SW480 (cell line): ENCODE measurements around the gene HOMER2.
"Not testable (repeated sequence)": the region's sequence is repeated elsewhere in the genome, so short reads cannot be mapped to it uniquely, and the experiment has no call there.

Experiments used
- DNase-seq: peaks from one replicate; pipeline ENCODE4 v3.0.0-alpha.2; 2016; ENCODE audit warnings: low spot score

HOMER2 gene

GRCh38 chr15:82894971-82895520 is 57.5 kb downstream of the HOMER2 start:
- no peak for DNase-seq

- DNase-seq: not testable (repeated sequence)
Observed at GRCh38 chr15:82893473-82893872, 59.0 kb downstream of the HOMER2 start.

GRCh38 chr15:82892573-82892972 is 59.9 kb downstream of the HOMER2 start:
- no peak for DNase-seq

- DNase-seq: no peak
Observed at GRCh38 chr15:82890995-82891390, 61.5 kb downstream of the HOMER2 start.

DNA sequence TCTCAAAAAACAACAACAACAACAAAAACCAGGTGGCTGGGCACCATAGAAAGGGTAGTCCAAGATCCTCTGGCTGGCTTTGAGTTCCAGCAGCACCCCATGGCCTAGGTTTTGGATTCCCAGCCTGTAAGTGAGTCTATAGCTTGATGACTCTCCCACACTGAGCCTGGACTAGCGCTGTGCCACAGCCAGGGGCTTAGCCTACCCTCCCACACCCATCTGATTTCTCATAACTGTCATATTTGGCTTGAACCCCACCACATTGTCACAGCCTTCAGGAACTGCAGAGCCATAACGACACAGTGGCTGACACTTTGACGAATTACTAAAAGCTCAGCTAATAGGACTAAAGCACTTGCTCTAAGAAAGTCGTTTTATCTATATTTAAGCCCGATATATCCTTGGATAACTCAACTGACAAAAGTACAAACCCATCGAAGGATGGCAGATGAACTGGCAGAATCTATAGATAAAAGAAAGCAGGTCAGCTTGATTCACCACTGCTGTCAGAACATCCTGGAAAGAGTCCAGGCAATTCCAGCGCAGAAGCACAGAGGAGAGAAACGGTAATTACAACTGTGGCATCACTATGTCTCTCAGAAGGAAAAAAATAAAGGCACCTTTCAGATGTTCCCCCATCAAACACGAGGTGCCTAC is 62.1 kb downstream of the HOMER2 start:
- DNase-seq: no peak

DNA sequence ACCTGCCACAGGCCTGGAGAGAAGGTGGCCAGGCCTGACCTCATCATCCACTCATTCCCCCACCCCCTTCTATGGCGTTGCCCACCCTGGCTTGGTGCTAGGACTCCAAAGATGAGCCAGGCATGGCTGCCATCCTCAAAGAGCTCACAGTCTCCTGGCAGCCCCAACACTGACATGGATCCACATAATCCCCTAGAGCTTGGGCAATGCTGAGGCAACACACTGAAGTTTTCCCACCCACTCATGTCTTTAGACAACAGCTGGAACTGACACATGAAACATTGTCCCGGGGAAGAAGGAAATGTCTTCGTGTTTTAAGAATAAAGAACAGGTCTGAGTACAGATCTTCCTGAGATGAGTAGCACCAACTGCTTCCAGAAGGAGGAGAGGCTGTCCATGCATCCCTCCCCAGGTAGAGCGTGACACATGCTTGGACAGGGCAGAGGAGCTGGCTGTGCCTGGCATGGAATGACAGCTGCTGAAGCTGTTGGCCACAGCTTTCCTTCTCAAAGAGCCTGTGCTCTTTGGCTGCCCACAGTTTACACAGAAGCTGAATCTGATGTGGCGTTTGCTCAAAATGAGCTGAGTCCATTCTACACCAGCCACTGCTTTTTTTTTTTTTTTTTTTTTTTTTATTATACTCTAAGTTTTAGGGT is 70.1 kb downstream of the HOMER2 start:
- DNase-seq: no peak

DNA sequence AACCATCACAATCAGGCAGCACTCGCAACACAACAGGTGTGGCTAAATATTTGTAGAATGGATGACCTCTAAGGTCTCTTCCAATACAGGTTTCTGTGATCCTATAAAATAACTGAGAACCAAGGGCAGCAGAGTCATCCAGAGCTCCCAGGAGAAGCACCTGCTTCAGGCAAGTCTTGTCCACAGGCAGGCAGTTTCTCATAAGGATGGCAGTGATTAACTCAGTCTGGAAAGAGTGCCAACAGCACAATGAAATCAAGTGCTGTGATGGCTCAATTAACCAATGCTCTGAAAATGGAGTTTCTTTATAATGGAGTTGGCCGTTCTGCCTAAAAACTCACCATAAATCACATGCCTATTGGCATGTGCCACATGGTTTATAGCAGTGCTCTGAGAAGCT is 70.8 kb downstream of the HOMER2 start:
- DNase-seq: no peak

DNA sequence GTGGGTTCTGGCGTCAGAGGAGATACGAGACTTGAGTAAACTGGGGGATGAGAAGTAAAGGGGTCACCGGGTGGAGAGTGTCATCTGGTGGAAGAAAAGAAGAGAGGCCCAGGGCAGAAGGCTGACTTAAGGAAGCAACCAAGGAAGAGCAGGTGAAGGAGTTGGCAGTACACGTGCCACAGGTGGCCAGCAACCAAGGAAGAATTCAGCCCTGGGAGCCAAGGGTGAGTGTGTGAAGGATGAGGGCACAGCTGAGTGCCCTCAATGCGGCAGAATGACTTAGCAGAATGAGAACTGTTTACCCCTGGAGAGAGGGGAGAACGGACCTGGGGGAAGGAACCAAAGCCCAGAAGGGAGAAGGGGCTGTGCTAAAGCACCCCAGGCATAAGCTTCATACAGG is 71.8 kb downstream of the HOMER2 start:
- no peak for DNase-seq

GRCh38 chr15:82878325-82878724 is 74.2 kb downstream of the HOMER2 start:
- DNase-seq: no peak

- no peak for DNase-seq
Observed at GRCh38 chr15:82877825-82878224, 74.7 kb downstream of the HOMER2 start.

DNA sequence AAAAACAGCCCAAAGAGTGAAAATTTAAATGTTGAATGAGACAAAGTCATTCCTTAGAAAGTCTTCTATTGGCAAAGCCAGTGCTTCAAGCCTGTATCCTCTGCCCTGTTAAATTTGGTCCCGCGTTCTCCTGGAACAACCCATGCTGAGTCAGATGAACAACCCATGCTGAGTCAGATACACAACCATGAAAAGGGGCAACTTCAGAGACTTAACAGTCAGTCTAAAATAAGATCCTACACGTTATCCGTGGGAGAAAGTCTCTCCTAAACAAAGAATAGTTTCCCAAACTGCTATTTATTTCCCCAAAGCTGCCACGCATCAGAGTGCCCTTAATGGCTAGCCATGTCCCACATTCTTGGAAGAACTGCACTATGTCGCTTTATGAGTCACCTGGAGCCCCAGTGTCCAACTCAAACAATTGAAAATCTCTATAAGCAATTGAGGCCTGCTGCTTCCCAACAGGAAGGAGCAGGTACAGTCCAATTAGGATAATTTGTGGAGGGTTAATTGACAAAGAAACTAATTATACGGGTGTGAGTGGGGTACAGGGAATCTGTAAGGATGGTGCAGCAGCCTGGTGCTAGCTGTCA is 77.0 kb downstream of the HOMER2 start:
- DNase-seq: no peak

GRCh38 chr15:82874961-82875360 is 77.6 kb downstream of the HOMER2 start:
- DNase-seq: no peak

GRCh38 chr15:82874267-82874666 is 78.3 kb downstream of the HOMER2 start:
- DNase-seq: no peak

DNA sequence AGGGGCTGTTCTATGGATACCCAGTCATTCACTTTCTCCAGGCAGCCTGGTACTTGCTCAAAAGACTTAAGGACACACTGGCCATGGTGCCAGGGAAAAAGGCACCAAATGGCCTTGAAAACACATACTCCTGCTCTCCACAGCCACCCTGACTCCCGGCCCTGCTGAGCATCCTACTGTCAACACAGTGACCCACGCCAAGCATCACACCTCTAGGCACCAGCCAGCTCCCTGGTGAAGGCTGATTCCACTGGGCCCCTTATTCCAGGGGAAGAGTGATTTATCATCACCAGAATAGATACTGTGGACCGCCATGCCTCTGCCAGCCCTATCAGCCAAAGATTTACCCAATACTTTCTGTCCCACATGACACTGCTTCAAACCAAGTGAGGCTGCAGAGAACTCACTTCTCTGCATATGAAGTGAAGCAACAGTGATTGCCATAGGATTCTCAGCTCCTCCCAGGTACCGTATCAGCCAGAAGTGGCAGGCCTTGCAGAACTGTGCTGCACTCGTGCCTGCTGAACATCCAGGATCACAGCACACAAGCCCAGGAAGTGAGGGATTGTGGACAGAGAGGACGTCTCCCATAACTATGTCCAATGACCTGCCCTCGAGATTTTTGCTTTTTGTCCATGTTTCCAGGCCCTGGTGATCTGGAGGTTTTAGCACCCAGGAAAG is 79.4 kb downstream of the HOMER2 start:
- no peak for DNase-seq

- DNase-seq: no peak
Observed at GRCh38 chr15:82871832-82872484, 80.6 kb downstream of the HOMER2 start.

DNA sequence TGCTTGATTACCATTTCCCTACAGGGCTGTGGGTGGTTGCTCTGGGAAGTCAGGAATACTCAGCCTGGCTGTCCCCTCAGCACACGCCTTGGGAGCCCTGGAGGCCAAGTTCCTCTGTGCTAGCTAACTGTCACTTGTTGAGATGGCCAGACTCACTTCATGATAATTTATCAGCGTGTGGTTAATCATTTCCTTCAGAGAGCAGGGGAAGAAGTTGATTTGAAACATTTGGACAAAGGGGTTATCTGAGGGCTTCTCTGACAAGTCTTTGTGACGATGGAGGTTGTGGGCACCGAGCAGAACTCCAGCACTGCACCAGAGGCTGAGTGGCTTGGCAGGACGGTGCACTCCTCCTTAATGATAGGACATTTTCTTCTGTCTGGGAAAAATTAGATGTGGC is 81.2 kb downstream of the HOMER2 start:
- DNase-seq: no peak

DNA sequence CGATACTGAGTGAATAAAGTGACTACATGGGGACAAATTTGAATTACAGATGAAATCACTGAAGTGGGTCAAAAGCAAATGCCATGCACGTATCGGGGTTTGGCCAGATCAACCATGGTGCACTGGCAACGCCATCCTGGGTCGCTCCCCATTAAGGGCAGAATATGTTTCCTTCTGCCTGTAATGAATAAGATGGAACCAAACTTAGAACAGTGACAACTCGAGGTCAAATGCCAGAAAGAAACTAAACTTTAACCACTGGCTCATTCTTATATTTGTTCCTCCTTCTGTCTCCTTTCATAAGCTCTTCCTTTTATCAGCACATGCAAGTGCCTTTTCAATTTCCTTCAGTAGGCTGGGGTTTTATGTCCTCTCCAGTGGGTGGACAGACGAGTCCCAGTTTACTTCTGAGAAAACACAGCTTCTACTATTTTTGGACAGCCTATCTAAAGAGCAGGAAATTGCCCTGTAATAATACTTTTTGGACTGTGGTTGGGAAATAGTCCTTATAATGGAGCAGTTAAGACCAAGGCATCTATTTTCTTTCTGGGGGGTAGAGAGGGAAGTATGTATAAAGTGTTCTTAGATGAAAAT is 81.7 kb downstream of the HOMER2 start:
- no peak for DNase-seq

DNA sequence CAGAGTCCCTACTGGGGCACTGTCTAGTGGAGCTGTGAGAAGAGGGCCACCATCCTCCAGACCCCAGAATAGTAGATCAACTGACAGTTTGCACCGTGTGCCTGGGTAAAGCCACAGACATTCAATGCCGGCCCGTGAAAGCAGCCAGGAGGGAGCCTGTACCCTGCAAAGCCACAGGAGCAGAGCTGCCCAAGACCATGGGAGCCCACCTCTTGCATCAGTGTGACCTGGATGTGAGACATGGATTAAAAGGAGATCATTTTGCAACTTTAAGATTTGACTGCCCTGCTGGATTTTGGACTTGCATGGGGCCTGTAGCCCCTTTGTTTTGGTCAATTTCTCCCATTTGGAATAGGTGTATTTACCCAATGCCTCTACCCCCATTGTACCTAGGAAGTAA is 86.5 kb downstream of the HOMER2 start:
- DNase-seq: not testable (repeated sequence)

DNA sequence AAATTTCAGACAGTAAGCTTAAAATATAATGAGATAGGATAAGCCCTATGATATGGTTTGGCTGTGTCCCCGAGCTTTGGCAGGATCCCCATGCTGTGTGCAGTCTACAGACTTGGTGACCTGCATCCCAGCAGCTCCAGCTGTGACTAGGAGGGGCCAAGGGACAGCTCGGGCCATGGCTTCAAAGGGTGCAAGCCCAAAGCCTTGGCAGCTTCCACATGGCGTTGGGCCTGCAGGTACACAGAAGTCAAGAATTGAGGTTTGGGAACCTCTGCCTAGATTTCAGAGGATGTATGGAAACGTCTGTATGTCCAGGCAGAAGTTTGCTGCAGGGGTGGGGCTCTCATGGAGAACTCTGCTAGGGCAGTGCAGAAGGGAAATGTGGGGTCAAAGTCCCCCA is 86.9 kb downstream of the HOMER2 start:
- DNase-seq: not testable (repeated sequence)

DNA sequence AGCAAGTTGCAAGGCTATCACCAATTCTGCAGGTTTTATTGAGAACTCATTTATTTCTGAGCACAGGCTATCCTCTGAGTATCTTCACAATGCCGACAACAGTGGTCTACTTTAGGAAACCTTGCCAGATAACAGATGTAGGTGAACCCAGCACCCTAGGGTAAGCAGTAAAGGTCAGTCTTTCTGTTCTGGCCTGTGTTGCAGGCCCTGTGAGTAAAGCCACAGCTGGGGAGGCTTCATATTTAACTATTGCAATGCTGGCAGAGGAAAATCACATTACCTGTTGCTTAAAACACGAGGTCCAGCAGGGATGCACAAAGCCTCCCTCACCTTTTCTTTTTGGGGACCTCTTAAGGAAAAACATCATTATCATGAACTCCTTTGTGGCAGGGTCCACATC is 87.6 kb downstream of the HOMER2 start:
- no peak for DNase-seq

DNA sequence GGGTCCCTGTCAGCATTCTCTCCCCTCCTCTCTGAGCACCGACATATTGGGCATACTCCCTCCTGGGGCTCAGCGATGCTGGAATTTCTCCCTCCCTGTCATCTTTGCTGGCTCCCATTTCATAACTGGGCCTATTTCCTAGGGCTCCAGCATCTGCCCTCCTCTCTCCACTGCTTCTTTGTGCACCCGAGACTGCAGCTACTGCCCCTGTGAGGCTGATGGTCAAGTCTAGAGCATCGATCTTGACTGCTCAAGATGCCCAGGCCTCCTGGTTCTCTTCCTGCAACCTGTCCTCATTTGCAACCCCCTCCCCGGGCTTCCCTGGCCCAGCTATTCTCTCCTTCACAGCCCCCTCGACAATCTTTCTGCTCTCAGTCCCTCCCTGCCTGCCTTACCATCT is 89.6 kb downstream of the HOMER2 start:
- no peak for DNase-seq

GRCh38 chr15:82858932-82859331 is 93.6 kb downstream of the HOMER2 start:
- DNase-seq: no peak
